Coronary artery (tissue), 2 donors: Measurements from ENCODE around the gene MACROH2A1.

Experiments
- DNase-seq: peaks from one replicate; pipeline ENCODE4 v3.0.0-alpha.2; 2017; ENCODE audit warnings: low spot score
- H3K27ac ChIP-seq, 2 donors: fragments of 200-600 bp; sonication (generic); one replicate each; pipeline ENCODE4 v1.5.1; 2016 to 2019
- H3K4me3 ChIP-seq: fragments of 200-600 bp; sonication (generic); 2 replicates; pipeline ENCODE4 v1.5.1; 2016; ENCODE audit warnings: mild to moderate bottlenecking, moderate library complexity
- CTCF ChIP-seq: fragments of 200-600 bp; sonication (generic); IDR thresholded peaks from one replicate; pipeline ENCODE4 v1.5.1; 2019; ENCODE audit warnings: antibody characterized with exemption

The MACROH2A1 gene

DNA sequence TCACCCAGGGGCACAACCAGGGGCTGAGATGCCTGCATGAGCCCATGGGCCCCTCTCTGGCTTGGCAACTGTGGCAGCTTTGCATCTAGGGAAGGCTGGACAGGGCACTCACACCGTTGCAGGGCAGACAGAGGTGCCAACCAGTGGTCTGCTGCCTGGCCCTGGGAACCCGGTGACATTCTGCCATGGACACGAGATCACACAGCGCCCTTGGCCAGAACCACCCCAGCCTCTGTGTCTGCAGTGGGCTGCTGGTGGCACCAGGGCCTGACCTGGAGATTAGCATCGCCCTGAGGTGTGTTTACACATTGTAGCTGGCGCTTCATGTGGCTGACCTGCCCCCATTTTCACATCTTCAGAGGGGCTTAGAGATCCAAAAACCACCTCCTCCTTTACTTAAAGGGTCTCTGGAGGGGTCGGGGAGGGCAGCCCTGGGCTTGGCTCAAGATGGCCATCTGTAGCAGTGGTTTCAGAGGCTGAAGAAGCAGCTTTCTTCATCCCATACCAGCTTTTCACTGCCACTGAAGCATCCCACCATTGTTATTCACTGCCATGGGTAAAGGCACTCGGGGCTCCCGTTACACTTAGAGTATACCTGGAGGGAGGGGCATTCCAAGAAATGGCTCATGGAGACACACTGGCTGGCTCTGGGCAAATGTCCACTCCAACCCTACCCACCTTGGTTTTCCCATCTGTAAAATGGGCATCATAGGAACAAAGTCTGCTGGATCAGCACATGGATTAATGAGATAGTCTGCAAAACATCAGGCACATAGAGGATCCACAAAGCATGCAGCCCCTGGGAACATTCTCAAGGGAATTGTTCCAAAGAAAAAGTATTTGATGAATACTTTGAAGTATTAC lies 36.7 kb upstream of the MACROH2A1 start:
- H3K4me3 ChIP-seq = no peak overlapping the region
- TF ChIP-seq CTCF = no peak

GRCh38 chr5:135434591-135435466 lies 35.8 kb upstream of the MACROH2A1 start:
- H3K27ac ChIP-seq = no peak overlapping the region

More for the DNA sequence above, 36.7 kb upstream of the MACROH2A1 start:
- no peak for DNase-seq
- H3K27ac ChIP-seq = no peak overlapping the region

DNA sequence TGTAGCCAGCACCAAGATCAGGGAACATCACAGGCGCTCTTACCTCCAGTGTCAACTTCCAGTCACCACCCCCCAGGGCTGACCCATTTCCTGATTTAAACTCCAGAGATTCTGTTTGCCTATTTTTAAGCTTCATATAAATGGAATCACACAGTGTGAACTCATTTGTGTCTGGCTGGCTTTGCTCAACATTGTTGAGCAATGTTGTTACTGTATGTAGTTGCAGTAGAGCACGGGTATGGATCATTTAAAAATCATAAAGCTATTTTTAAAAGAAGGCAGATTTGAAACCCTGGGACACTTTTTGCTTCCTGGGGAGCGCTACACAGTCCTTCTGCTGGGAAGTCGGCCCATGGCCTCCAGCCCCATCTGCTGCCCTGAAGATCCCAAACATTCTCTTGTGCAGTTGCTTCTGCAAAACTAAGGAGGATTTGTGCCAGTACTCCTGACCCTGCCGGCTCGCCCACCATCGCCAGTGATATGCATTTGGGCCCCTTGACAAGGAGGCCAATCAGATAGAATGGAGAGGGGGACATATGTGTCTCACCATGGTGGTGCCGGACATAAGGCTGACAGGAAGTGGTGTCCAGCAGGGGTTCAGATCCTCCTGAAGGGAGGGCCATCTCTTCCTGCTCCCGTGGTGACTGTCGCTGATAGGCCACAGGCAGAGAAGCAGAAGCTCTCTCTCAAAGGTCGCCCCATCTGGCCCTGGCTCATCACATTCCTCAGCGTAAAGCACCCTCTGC lies 34.8 kb upstream of the MACROH2A1 start:
- TF ChIP-seq CTCF = no peak
- DNase-seq = no peak
- peak overlapping the region in 1 of 2 donors; percentile 37 for H3K27ac ChIP-seq
- H3K4me3 ChIP-seq = no peak overlapping the region

More at GRCh38 chr5:135434591-135435466, 35.8 kb upstream of the MACROH2A1 start:
- no peak for DNase-seq
- no peak overlapping the region for H3K4me3 ChIP-seq
- no peak for TF ChIP-seq CTCF

DNA sequence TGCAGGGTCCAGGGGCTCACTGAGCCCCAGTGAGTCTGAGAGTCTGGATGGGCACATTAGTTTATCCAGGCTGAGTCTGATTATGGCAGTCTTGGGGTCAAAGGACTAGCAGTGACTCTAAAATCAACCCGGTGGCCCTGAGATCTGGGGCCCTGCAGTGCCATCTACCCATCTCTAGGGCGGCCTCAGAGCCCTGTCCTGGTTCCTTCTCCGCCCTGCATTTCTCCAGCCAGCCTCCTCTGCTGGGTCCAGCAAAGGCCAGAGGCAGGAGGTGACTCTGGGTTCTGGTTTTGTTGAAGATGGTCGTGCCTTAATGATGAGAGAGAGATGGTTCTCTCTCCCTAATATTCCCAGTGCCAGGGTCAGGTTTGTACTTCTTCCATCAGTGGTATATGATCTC lies 33.1 kb upstream of the MACROH2A1 start:
- DNase-seq = no peak
- no peak for TF ChIP-seq CTCF
- no peak overlapping the region for H3K27ac ChIP-seq
- no peak overlapping the region for H3K4me3 ChIP-seq

DNA sequence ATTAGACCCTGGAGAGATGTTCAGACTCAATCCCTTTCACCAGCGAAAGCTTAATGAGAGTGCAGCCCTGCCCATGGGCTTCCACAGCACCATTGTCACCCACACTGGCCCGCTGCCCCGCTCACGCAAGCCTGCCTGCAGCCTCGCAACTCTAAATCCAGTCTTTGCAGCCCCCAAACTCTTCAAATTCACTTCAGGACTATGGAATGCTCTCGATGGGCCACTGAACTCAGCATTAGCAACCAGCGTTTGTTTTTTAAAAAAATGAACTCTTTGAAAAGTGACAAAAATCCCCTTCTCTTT lies 31.1 kb upstream of the MACROH2A1 start:
- DNase-seq = no peak
- Histone ChIP-seq H3K27ac (no peak overlapping the region), H3K4me3 (no peak overlapping the region)
- no peak for TF ChIP-seq CTCF

DNA sequence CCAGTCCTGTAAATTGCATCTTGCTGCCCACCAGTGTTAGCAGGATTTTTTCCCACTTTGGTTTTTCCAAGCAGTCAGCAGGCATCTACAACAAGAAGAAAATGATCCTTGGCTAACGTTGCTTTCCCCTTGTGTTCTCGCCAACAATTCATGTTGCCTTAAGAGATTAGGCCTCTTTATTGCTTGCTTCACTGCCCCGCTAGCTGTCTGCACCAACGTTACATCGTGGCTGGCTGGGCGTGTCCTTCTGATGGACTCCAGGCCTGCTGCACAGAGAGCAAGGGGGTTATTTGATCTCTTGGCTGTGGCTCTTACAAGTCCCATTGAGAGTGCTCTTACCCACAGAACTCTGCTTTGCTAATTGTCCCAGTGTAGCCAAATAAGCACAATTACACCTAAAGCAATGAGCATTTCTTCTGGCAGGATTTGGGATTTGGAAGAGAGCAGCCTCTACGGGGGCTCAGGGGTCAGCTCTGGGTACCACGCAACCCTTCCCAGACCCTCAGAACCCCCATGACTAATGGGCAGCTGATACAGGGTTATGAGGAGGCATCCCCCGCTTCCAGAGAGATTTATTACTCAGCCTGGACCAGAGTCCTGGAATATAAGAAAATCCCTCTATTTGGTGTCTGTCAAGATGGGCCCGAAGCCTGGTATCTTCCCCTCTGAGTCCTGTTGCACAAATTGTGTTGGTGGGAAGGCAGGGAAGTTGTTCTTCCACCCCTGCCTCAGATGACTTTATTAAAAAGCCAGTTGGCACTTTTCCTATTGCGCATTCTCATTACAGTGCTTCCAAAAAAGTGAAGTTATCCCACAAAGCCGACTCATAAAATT lies 30.5 kb upstream of the MACROH2A1 start:
- no peak for DNase-seq
- H3K4me3 ChIP-seq = no peak overlapping the region

More for the DNA sequence above, 30.5 kb upstream of the MACROH2A1 start:
- no peak overlapping the region for H3K27ac ChIP-seq
- TF ChIP-seq CTCF = no peak
